ENCODE results near the gene MOSPD3. TPM values are rescaled to one million over a fixed set of nuclear protein-coding genes. Genes with fewer than 3 reads are reported as not detected.

MOSPD3 gene
- total and polyA plus RNA-seq, 2 of the 13 experiments (the other 11 are each of a cell fraction or from before 2014, with no cell fraction given) = 7.6 to 8.8 TPM

- TF ChIP-seq RERE (CRISPR knock-in tag; IDR thresholded peaks at IDR 0.05; ENCODE audit: low read depth) (no peak), ZSCAN20 (CRISPR knock-in tag; IDR thresholded peaks at IDR 0.05; ENCODE audit: borderline replicate concordance) (no peak), HOXA7 (CRISPR knock-in tag; IDR thresholded peaks at IDR 0.05) (no peak), SP5 (CRISPR knock-in tag; IDR thresholded peaks at IDR 0.05; ENCODE audit: borderline replicate concordance, low read depth) (peak; percentile 72; the same call in 1 of the 2 replicates), ZFP91 (CRISPR knock-in tag; IDR thresholded peaks at IDR 0.05; ENCODE audit: borderline replicate concordance) (peak; percentile 26; the same call in 1 of the 2 replicates), ZNF44 (CRISPR knock-in tag; IDR thresholded peaks at IDR 0.05) (no peak), ZBTB46 (CRISPR knock-in tag; IDR thresholded peaks at IDR 0.05; ENCODE audit: borderline replicate concordance) (no peak), ZNF775 (CRISPR knock-in tag; IDR thresholded peaks at IDR 0.05; ENCODE audit: borderline replicate concordance) (no peak), KLF12 (CRISPR knock-in tag; IDR thresholded peaks at IDR 0.05; ENCODE audit: borderline replicate concordance) (no peak), U2AF2 (IDR thresholded peaks at IDR 0.05; ENCODE audit: low read depth, low read length) (no peak), PAWR (CRISPR knock-in tag; IDR thresholded peaks at IDR 0.05; ENCODE audit: borderline replicate concordance) (no peak), THAP9 (CRISPR knock-in tag; IDR thresholded peaks at IDR 0.05; ENCODE audit: borderline replicate concordance) (no peak), CAMTA2 (CRISPR knock-in tag; IDR thresholded peaks at IDR 0.05; ENCODE audit: borderline replicate concordance) (no peak), TRIM22 (IDR thresholded peaks at IDR 0.05) (no peak)
Observed at GRCh38 chr7:100641463-100641859, 29.1 kb downstream of the MOSPD3 start, which contains the start of gene TFR2 (continued).
